Sigmoid colon (tissue), 7 donors: Measurements from ENCODE around the gene DCUN1D1. TPM values are rescaled to one million over a fixed set of nuclear protein-coding genes. Genes with fewer than 3 reads are reported as not detected.

ENCODE experiments used
- DNase-seq: peaks from one replicate; pipeline ENCODE4 v3.0.0-alpha.2; 2019
- H3K27ac ChIP-seq, 4 donors: fragments of 200-600 bp; sonication (generic); one replicate each; pipeline ENCODE4 v1.5.1; 2016 to 2019; ENCODE audit warnings: mild to moderate bottlenecking in 1 of 4
- H3K27me3 ChIP-seq, 3 donors: fragments of 200-600 bp; sonication (generic); one replicate each; pipeline ENCODE4 v1.5.1; 2019; ENCODE audit warnings: mild to moderate bottlenecking in 1 of 3
- H3K36me3 ChIP-seq, 4 donors: fragments of 200-600 bp; sonication (generic); one replicate each; pipeline ENCODE4 v1.5.1; 2016 to 2019
- H3K4me1 ChIP-seq, 4 donors: fragments of 200-600 bp; sonication (generic); one replicate each; pipeline ENCODE4 v1.5.1; 2017 to 2019
- H3K4me3 ChIP-seq, 4 donors: fragments of 200-600 bp; sonication (generic); one replicate each; pipeline ENCODE4 v1.5.1; 2017 to 2019; ENCODE audit warnings: mild to moderate bottlenecking in 2 of 4, moderate library complexity in 1 of 4
- H3K9me3 ChIP-seq, 4 donors: fragments of 200-600 bp in 3 of 4; sonication (generic) in 3 of 4; one replicate each; pipeline versions ENCODE4 v1.5.1 to v1.6.1; 2013 to 2019
- EP300 ChIP-seq, 4 donors: sonication (generic); formaldehyde crosslinking; IDR thresholded peaks; one replicate each; pipeline ENCODE4 v1.6.1; 2017; ENCODE audit warnings: antibody characterized with exemption in 4 of 4
- POLR2A ChIP-seq, 2 donors: fragments of 450-650 bp; IDR thresholded peaks; one replicate each; pipeline ENCODE4 v1.6.1; 2016; ENCODE audit warnings: antibody characterized with exemption in 2 of 2, mild to moderate bottlenecking in 2 of 2, moderate library complexity in 2 of 2
- POLR2AphosphoS5 ChIP-seq, 4 donors: sonication (generic); formaldehyde crosslinking; IDR thresholded peaks; one replicate each; pipeline ENCODE4 v1.6.1; 2017; ENCODE audit warnings: antibody characterized with exemption in 4 of 4
- WGBS, 2 donors: extraction: QIAGEN DNeasy Blood & Tissue Kit; methylation state at CpG; one replicate each; pipeline ENCODE4 v1.1.7; 2013; 5-methylcytosine and 5-hydroxymethylcytosine counted together
- intact Hi-C: fragments of 100-400 bp; cut with DNase I; formaldehyde crosslinking; loops from one replicate; pipeline ENCODE4 v1.15.1; 2023
- polyA plus RNA-seq, 3 donors: library from polyadenylated mRNA; stranded (reverse); fragments of 200-250 nt; gene quantifications; one replicate each; pipeline ENCODE4 v1.2.3, GENCODE V29; 2013
- total RNA-seq, 4 donors: library from RNA; depleted of rRNA; stranded (reverse); fragments of >200 nt; gene quantifications; one replicate each; pipeline ENCODE4 v1.1.0, GENCODE V29; 2016
- TF ChIP-seq, protein P1 (sequence below), 4 experiments: fragments of 450-650 bp in 3 of 4; fragments of 200-600 bp in 1 of 4; IDR thresholded peaks; one replicate each; pipeline ENCODE4 v1.5.1; 2016 to 2019; ENCODE audit warnings: antibody characterized with exemption in 4 of 4, mild to moderate bottlenecking in 3 of 4, moderate library complexity in 2 of 4
- donor health status: healthy with polysubstance abuse.
- donor health status: Bipolar disorder and iron deficiency.
- donor health status: healthy.

Gene DCUN1D1
- total and polyA plus RNA-seq, 7 donors: 9.4 to 47.1 (median 41.0) TPM

- no peak for DNase-seq
- intact Hi-C loops: no loop called here
- Histone ChIP-seq H3K4me1 (no peaks in the 10 kb centered on the region), H3K27me3 (no peaks in the 10 kb centered on the region), H3K27ac (no peak overlapping the region), H3K36me3 (peaks cover 0 to 52% (median 4%) of the 10 kb centered on the region in 4 donors), H3K9me3 (no peaks in the 10 kb centered on the region), H3K4me3 (no peak overlapping the region)
- TF ChIP-seq, protein P1, sequence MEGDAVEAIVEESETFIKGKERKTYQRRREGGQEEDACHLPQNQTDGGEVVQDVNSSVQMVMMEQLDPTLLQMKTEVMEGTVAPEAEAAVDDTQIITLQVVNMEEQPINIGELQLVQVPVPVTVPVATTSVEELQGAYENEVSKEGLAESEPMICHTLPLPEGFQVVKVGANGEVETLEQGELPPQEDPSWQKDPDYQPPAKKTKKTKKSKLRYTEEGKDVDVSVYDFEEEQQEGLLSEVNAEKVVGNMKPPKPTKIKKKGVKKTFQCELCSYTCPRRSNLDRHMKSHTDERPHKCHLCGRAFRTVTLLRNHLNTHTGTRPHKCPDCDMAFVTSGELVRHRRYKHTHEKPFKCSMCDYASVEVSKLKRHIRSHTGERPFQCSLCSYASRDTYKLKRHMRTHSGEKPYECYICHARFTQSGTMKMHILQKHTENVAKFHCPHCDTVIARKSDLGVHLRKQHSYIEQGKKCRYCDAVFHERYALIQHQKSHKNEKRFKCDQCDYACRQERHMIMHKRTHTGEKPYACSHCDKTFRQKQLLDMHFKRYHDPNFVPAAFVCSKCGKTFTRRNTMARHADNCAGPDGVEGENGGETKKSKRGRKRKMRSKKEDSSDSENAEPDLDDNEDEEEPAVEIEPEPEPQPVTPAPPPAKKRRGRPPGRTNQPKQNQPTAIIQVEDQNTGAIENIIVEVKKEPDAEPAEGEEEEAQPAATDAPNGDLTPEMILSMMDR (IDR thresholded peaks at IDR 0.05): no peak
- no peak for TF ChIP-seq POLR2A (IDR thresholded peaks at IDR 0.05)
- TF ChIP-seq EP300 (IDR thresholded peaks at IDR 0.05): no peak
- TF ChIP-seq POLR2AphosphoS5 (IDR thresholded peaks at IDR 0.05): no peak
- WGBS, 2 donors: 92 to 93% methylated on average over 5 of the region's 5 CpGs
Measured at GRCh38 chr3:182910936-182911781, 69.2 kb downstream of the DCUN1D1 start.

- H3K36me3 ChIP-seq: peaks cover 0 to 59% (median under 1%) of the 10 kb centered on the region in 4 donors
- H3K27me3 ChIP-seq: no peaks in the 10 kb centered on the region
- WGBS, 2 donors: 95 to 98% methylated on average over 5 of the region's 5 CpGs
- H3K4me1 ChIP-seq: no peaks in the 10 kb centered on the region
- H3K9me3 ChIP-seq: no peaks in the 10 kb centered on the region
- H3K4me3 ChIP-seq: no peak overlapping the region
- no peak for DNase-seq
- H3K27ac ChIP-seq: no peak overlapping the region
- intact Hi-C loops: no loop called here
- TF ChIP-seq, protein P1 (IDR thresholded peaks at IDR 0.05): peak in 1 of 4 experiments; percentile 43
- TF ChIP-seq POLR2A (IDR thresholded peaks at IDR 0.05) (no peak), EP300 (IDR thresholded peaks at IDR 0.05) (no peak)
Measured at GRCh38 chr3:182909318-182910040, 70.9 kb downstream of the DCUN1D1 start.

DNA sequence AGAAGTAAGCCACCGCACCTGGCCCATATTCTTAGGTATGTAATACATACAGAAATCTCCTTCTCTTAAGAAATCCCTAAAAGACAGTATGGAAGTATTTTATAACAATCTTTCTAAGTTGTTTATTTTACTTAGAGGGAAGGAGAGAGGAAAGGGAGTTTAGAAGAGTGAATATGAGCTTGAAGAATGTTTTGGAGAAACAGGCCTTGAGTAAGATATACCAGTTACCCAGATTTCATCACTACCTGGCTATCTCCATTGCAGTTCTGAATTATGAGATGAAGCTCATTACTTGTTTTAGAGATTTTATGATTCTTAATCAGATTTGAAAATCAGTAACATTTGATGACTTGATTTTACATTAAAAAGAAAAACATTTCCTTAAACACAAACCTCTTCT lies 71.9 kb downstream of the DCUN1D1 start:
- Histone ChIP-seq H3K4me1 (no peaks in the 10 kb centered on the region), H3K27me3 (no peaks in the 10 kb centered on the region), H3K9me3 (no peaks in the 10 kb centered on the region), H3K4me3 (no peak overlapping the region), H3K27ac (no peak overlapping the region), H3K36me3 (peaks cover 0 to 56% (median 0%) of the 10 kb centered on the region in 4 donors)
- no peak for TF ChIP-seq POLR2A (IDR thresholded peaks at IDR 0.05)
- TF ChIP-seq, protein P1 (IDR thresholded peaks at IDR 0.05): no peak
- TF ChIP-seq EP300 (IDR thresholded peaks at IDR 0.05): no peak
- TF ChIP-seq POLR2AphosphoS5 (IDR thresholded peaks at IDR 0.05): no peak
- 92 to 98% methylated on average over 1 of the region's 1 CpG for WGBS, 2 donors
- no peak for DNase-seq
- intact Hi-C loops: no loop called here

- Histone ChIP-seq H3K4me1 (no peaks in the 10 kb centered on the region), H3K27ac (no peak overlapping the region), H3K27me3 (no peaks in the 10 kb centered on the region), H3K4me3 (no peak overlapping the region), H3K36me3 (peaks cover 0 to 51% (median 0%) of the 10 kb centered on the region in 4 donors), H3K9me3 (no peaks in the 10 kb centered on the region)
- TF ChIP-seq, protein P1 (IDR thresholded peaks at IDR 0.05): no peak
- TF ChIP-seq EP300 (IDR thresholded peaks at IDR 0.05) (no peak), POLR2AphosphoS5 (IDR thresholded peaks at IDR 0.05) (no peak), POLR2A (IDR thresholded peaks at IDR 0.05) (no peak)
- no peak for DNase-seq
- intact Hi-C loops: no loop called here
- 50 to 94% methylated on average over 1 of the region's 1 CpG for WGBS, 2 donors
Measured at GRCh38 chr3:182906036-182906435, 74.3 kb downstream of the DCUN1D1 start.
